Activated naive CD4-positive, alpha-beta T cell treated with anti-CD3 and anti-CD28 coated beads for 36 hours (primary cell): Measurements from ENCODE around the gene TMEM185A. TPM values are rescaled to one million over a fixed set of nuclear protein-coding genes. Genes with fewer than 3 reads are reported as not detected.
"Not testable (repeated sequence)": the region's sequence is repeated elsewhere in the genome, so short reads cannot be mapped to it uniquely, and the experiment has no call there.

ENCODE experiments used
- CTCF ChIA-PET: fragments of 350-600 bp; sonication (Branson Sonifier 250); formaldehyde crosslinking; loops from one replicate; lab custom pipeline; 2021; ENCODE audit warnings: antibody characterized with exemption; lab: Charles Lee
- DNase-seq: peaks from one replicate; pipeline ENCODE4 v3.0.0-alpha.2; 2020
- H3K27ac Mint-ChIP-seq: one replicate; pipeline ENCODE4 v1.8.0; 2021; ENCODE audit warnings: mild to moderate bottlenecking, mixed read lengths
- H3K27me3 Mint-ChIP-seq: one replicate; pipeline ENCODE4 v1.8.0; 2021; ENCODE audit warnings: low read depth, mixed read lengths
- H3K36me3 Mint-ChIP-seq: one replicate; pipeline ENCODE4 v1.8.0; 2021; ENCODE audit warnings: low read depth, mixed read lengths
- H3K4me1 Mint-ChIP-seq: one replicate; pipeline ENCODE4 v1.8.0; 2021; ENCODE audit warnings: low read depth, mixed read lengths
- H3K4me3 Mint-ChIP-seq: one replicate; pipeline ENCODE4 v1.8.0; 2021; ENCODE audit warnings: mild to moderate bottlenecking, moderate library complexity, mixed read lengths
- H3K9me3 Mint-ChIP-seq: one replicate; pipeline ENCODE4 v1.8.0; 2021; ENCODE audit warnings: mixed read lengths
- intact Hi-C: fragments of 100-400 bp; cut with micrococcal nuclease; formaldehyde crosslinking; loops from one replicate; pipeline ENCODE4 v1.15.1; 2023
- total RNA-seq, 2 experiments: library from RNA; stranded (reverse); gene quantifications; one replicate each; pipeline ENCODE4 v1.2.3, GENCODE V29; 2021

Gene TMEM185A
- total RNA-seq, 2 experiments from 2014 or later: 7.2 to 7.5 TPM

GRCh38 chrX:149611623-149612175 is 19.9 kb downstream of the TMEM185A start:
- CTCF ChIA-PET: interaction anchor here (1.4 kb wide), 1 partner anchor 10 kb away, joined by 4 read pairs; no protein-coding TSS in a partner anchor
- H3K4me3 Mint-ChIP-seq: no peak overlapping the region
- intact Hi-C loops: no loop called here
- peaks cover 1% of the 10 kb centered on the region for H3K36me3 Mint-ChIP-seq
- no peaks in the 10 kb centered on the region for H3K9me3 Mint-ChIP-seq
- no peaks in the 10 kb centered on the region for H3K27me3 Mint-ChIP-seq
- H3K27ac Mint-ChIP-seq: no peak overlapping the region
- H3K4me1 Mint-ChIP-seq: peaks cover 6% of the 10 kb centered on the region
- no peak for DNase-seq

- Mint-ChIP-seq H3K27ac (no peak overlapping the region), H3K4me3 (no peak overlapping the region), H3K4me1 (peaks cover 4% of the 10 kb centered on the region), H3K27me3 (no peaks in the 10 kb centered on the region), H3K36me3 (peaks cover 1% of the 10 kb centered on the region), H3K9me3 (no peaks in the 10 kb centered on the region)
- intact Hi-C loops: no loop called here
- no peak for DNase-seq
- CTCF ChIA-PET: no interaction called here
Measured at GRCh38 chrX:149610511-149610910, 21.1 kb downstream of the TMEM185A start.

GRCh38 chrX:149607699-149608098 is 23.9 kb downstream of the TMEM185A start:
- Mint-ChIP-seq H3K4me1 (no peaks in the 10 kb centered on the region), H3K27me3 (no peaks in the 10 kb centered on the region), H3K4me3 (no peak overlapping the region), H3K9me3 (no peaks in the 10 kb centered on the region), H3K27ac (no peak overlapping the region), H3K36me3 (peaks cover 6% of the 10 kb centered on the region)
- DNase-seq: no peak
- intact Hi-C loops: no loop called here
- CTCF ChIA-PET: no interaction called here

DNA sequence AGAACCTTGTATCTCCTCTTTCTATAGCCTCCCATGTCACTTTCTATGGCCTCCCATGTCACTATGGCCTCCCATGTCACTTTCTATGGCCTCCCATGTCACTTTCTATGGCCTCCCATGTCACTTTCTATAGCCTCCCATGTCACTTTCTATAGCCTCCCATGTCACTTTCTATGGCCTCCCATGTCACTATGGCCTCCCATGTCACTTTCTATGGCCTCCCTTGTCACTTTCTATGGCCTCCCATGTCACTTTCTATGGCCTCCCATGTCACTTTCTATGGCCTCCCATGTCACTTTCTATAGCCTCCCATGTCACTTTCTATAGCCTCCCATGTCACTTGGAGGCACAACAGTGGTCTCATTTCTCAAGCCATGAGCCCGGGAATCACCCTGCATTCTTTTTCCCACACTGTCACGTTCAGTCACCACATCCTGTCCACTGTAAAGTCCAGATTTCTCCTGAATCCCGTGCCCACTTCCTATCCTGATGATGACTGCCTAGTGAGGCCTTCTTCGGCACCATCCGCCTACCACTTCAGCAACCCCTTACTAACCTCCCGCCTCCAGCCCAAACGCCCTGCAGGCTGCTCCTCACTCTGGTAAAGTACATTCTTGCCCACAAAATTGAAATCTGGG is 26.2 kb downstream of the TMEM185A start:
- intact Hi-C loops, H3K36me3 Mint-ChIP-seq, CTCF ChIA-PET, H3K9me3 Mint-ChIP-seq, H3K27me3 Mint-ChIP-seq, DNase-seq, H3K27ac Mint-ChIP-seq, H3K4me1 Mint-ChIP-seq, H3K4me3 Mint-ChIP-seq: not testable (repeated sequence)

- H3K4me1 Mint-ChIP-seq, DNase-seq, H3K27ac Mint-ChIP-seq, H3K4me3 Mint-ChIP-seq, H3K27me3 Mint-ChIP-seq, intact Hi-C loops, CTCF ChIA-PET, H3K9me3 Mint-ChIP-seq, H3K36me3 Mint-ChIP-seq: not testable (repeated sequence)
Measured at GRCh38 chrX:149598603-149599002, 33.0 kb downstream of the TMEM185A start.

GRCh38 chrX:149595943-149596342 is 35.6 kb downstream of the TMEM185A start:
- H3K36me3 Mint-ChIP-seq, CTCF ChIA-PET, H3K27me3 Mint-ChIP-seq, DNase-seq, H3K4me1 Mint-ChIP-seq, H3K9me3 Mint-ChIP-seq, H3K27ac Mint-ChIP-seq, H3K4me3 Mint-ChIP-seq, intact Hi-C loops: not testable (repeated sequence)

- intact Hi-C loops, H3K9me3 Mint-ChIP-seq, H3K4me1 Mint-ChIP-seq, DNase-seq, H3K4me3 Mint-ChIP-seq, H3K27ac Mint-ChIP-seq, H3K27me3 Mint-ChIP-seq, CTCF ChIA-PET, H3K36me3 Mint-ChIP-seq: not testable (repeated sequence)
Measured at GRCh38 chrX:149595214-149595613, 36.4 kb downstream of the TMEM185A start, which contains the start of gene HSFX2. Gene HSFX2, minus strand, starts transcription at chrX:149595314. Its CDS starts 614 bp downstream, at chrX:149594700.

DNA sequence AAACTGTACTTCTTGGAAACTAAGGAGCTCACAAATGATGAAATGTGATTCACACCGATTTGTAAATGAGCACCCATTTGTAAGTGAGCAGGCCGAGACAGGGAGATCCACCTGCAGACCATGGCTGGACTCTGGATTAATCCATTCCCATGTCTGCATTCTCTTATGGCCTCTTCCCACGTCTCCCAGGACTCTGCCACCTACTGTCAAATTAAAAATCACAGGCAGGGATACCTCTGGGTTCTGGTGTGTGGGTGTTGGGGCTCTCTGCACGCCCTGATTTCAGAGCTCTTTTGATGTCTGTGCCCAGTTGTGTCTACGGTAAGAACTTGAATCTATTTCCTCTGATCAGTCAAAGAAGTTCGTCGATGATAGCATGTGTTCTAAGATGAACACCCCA is 40.6 kb downstream of the TMEM185A start:
- intact Hi-C loops, H3K27ac Mint-ChIP-seq, DNase-seq, H3K9me3 Mint-ChIP-seq, H3K4me1 Mint-ChIP-seq, CTCF ChIA-PET, H3K4me3 Mint-ChIP-seq, H3K27me3 Mint-ChIP-seq, H3K36me3 Mint-ChIP-seq: not testable (repeated sequence)

GRCh38 chrX:149587359-149587758 is 44.2 kb downstream of the TMEM185A start, which contains the start of gene MAGEA9B:
Gene MAGEA9B, minus strand, starts transcription at chrX:149587459. Its CDS starts 4,280 bp downstream, at chrX:149583179.
- H3K27me3 Mint-ChIP-seq, DNase-seq, CTCF ChIA-PET, H3K36me3 Mint-ChIP-seq, H3K9me3 Mint-ChIP-seq, H3K27ac Mint-ChIP-seq, H3K4me1 Mint-ChIP-seq, intact Hi-C loops, H3K4me3 Mint-ChIP-seq: not testable (repeated sequence)

GRCh38 chrX:149585631-149586030 is 46.0 kb downstream of the TMEM185A start:
- H3K27ac Mint-ChIP-seq, intact Hi-C loops, H3K4me3 Mint-ChIP-seq, CTCF ChIA-PET, DNase-seq, H3K36me3 Mint-ChIP-seq, H3K4me1 Mint-ChIP-seq, H3K27me3 Mint-ChIP-seq, H3K9me3 Mint-ChIP-seq: not testable (repeated sequence)

GRCh38 chrX:149573456-149573855 is 58.1 kb downstream of the TMEM185A start:
- H3K27ac Mint-ChIP-seq, H3K27me3 Mint-ChIP-seq, H3K9me3 Mint-ChIP-seq, H3K36me3 Mint-ChIP-seq, H3K4me1 Mint-ChIP-seq, DNase-seq, intact Hi-C loops, CTCF ChIA-PET, H3K4me3 Mint-ChIP-seq: not testable (repeated sequence)

DNA sequence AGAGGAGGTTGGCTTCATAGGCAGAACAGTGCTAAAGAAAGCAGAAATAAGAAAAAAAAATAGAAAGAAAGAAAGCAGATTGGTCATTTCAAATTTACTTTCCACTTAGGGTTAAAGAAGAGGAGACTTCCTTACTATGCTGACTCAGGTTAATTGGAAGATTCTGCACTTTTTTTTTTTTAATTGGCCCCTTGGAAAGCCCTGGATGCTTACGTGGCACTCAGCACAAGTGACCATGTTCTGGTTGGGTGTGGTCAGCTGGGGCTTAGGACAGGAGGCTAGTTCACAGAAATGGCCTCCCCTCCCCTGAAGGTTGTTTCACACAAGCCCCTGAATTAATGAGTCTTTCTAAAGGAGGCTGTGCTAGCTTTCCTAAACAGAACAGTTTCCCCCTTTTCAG is 58.8 kb downstream of the TMEM185A start:
- no peaks in the 10 kb centered on the region for H3K9me3 Mint-ChIP-seq
- peaks cover 4% of the 10 kb centered on the region for H3K27me3 Mint-ChIP-seq
- H3K27ac Mint-ChIP-seq: no peak overlapping the region
- peaks cover 3% of the 10 kb centered on the region for H3K4me1 Mint-ChIP-seq
- DNase-seq: no peak
- H3K4me3 Mint-ChIP-seq: no peak overlapping the region
- intact Hi-C loops: no loop called here
- no peaks in the 10 kb centered on the region for H3K36me3 Mint-ChIP-seq
- CTCF ChIA-PET: no interaction called here

- Mint-ChIP-seq H3K27me3 (peaks cover 4% of the 10 kb centered on the region), H3K9me3 (no peaks in the 10 kb centered on the region), H3K4me3 (no peak overlapping the region), H3K36me3 (no peaks in the 10 kb centered on the region), H3K4me1 (peaks cover 3% of the 10 kb centered on the region), H3K27ac (no peak overlapping the region)
- CTCF ChIA-PET: no interaction called here
- no peak for DNase-seq
- intact Hi-C loops: no loop called here
Measured at GRCh38 chrX:149571770-149572169, 59.8 kb downstream of the TMEM185A start.
